ENCODE results near the gene SLC6A2.

SLC6A2 gene

DNA sequence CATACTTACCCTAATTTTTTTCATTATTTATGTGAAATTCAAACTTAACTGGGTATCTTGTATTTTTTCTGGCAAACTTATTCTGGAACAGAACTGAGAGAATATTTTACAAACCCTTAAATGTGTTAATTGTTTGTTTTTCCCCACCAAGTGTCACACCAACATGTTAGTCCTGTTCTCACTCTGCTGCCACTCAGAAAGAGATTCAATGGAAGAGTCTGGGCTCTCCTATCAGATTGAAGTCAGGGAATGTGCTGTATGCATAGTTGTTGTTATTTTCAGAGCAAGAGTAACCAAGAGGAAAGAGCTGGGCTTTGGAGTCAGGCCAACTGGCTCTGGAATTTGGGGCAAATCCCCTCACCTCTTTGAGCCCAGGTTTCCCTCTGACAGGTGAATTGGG lies 43.2 kb downstream of the SLC6A2 start:
- Histone ChIP-seq H2AFZ (ENCODE audit: low read depth, low read length) (no peak overlapping the region), H3K4ac (ENCODE audit: low read depth in 1 of 2, low read length in 2 of 2) (no peak overlapping the region), H2AK5ac (ENCODE audit: low read length, severe bottlenecking) (no peak overlapping the region), H3K36me3 (ENCODE audit: control insufficient read depth in 1 of 2, insufficient read depth in 2 of 2, low read depth in 1 of 2, low read length in 2 of 2) (no peaks in the 10 kb centered on the region), H3K9me3 (ENCODE audit: control insufficient read depth, low read length) (no peaks in the 10 kb centered on the region), H2BK120ac (ENCODE audit: low read depth, low read length) (no peak overlapping the region), H2BK5ac (ENCODE audit: low read depth, low read length, poor library complexity, severe bottlenecking) (no peak overlapping the region), H3K14ac (ENCODE audit: low read length in 2 of 2) (no peak overlapping the region), H3K4me2 (ENCODE audit: low read length, poor library complexity, severe bottlenecking) (no peak overlapping the region), H2BK12ac (ENCODE audit: low read length in 2 of 2) (no peak overlapping the region), H3K9ac (ENCODE audit: low read length) (no peak overlapping the region), H3K4me3 (ENCODE audit: insufficient read depth in 1 of 2, low read depth in 1 of 2, low read length in 2 of 2) (no peak overlapping the region), H4K91ac (ENCODE audit: low read length) (no peak overlapping the region), H2BK15ac (ENCODE audit: low read depth, poor library complexity, severe bottlenecking) (no peak overlapping the region), H3K79me1 (replicated peaks; ENCODE audit: low read length, poor library complexity, severe bottlenecking) (no peaks in the 10 kb centered on the region), H3K4me1 (ENCODE audit: control insufficient read depth, insufficient read depth, low read depth, low read length) (peaks cover 3% of the 10 kb centered on the region), H3K27ac (ENCODE audit: low read length, poor library complexity, severe bottlenecking) (no peak overlapping the region), H3K23ac (ENCODE audit: low read length in 2 of 2) (no peak overlapping the region), H3K18ac (ENCODE audit: low read depth in 1 of 2, low read length in 2 of 2) (no peak overlapping the region), H4K8ac (ENCODE audit: low read length) (no peak overlapping the region), H3K27me3 (ENCODE audit: control insufficient read depth in 1 of 2, insufficient read depth in 1 of 2, low read length in 2 of 2) (peaks cover 28 to 31% of the 10 kb centered on the region in 2 experiments)
- DNase-seq: no peak

DNA sequence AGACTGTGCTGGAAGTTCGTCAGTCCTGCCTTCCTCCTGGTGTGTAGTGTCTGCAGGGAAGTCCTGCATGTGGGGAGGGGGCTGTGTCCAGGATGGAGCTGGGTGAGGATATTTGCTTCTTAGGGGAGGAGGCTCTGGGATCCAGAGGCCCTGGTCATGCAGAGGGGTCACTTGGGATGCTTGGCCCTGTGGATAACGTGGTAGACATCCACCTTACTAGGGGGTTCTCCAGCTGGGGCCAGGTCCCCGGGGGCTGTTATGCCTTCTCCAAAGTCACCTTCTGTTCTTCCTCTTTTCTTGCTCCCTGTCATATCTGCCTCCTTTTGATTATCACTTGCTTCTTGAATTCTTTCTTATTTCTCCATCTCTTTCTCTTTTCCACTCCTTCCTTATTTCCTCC lies 43.8 kb downstream of the SLC6A2 start:
- Histone ChIP-seq H3K79me1 (replicated peaks; ENCODE audit: low read length, poor library complexity, severe bottlenecking) (no peaks in the 10 kb centered on the region), H3K9me3 (ENCODE audit: control insufficient read depth, low read length) (no peaks in the 10 kb centered on the region), H3K4me2 (ENCODE audit: low read length, poor library complexity, severe bottlenecking) (no peak overlapping the region), H2BK5ac (ENCODE audit: low read depth, low read length, poor library complexity, severe bottlenecking) (no peak overlapping the region), H4K8ac (ENCODE audit: low read length) (no peak overlapping the region), H2BK15ac (ENCODE audit: low read depth, poor library complexity, severe bottlenecking) (no peak overlapping the region), H2BK120ac (ENCODE audit: low read depth, low read length) (no peak overlapping the region), H2AFZ (ENCODE audit: low read depth, low read length) (no peak overlapping the region), H3K4me1 (ENCODE audit: control insufficient read depth, insufficient read depth, low read depth, low read length) (peaks cover 3% of the 10 kb centered on the region), H3K36me3 (ENCODE audit: control insufficient read depth in 1 of 2, insufficient read depth in 2 of 2, low read depth in 1 of 2, low read length in 2 of 2) (no peaks in the 10 kb centered on the region), H3K14ac (ENCODE audit: low read length in 2 of 2) (no peak overlapping the region), H3K23ac (ENCODE audit: low read length in 2 of 2) (no peak overlapping the region), H3K4me3 (ENCODE audit: insufficient read depth in 1 of 2, low read depth in 1 of 2, low read length in 2 of 2) (no peak overlapping the region), H3K9ac (ENCODE audit: low read length) (no peak overlapping the region), H3K18ac (ENCODE audit: low read depth in 1 of 2, low read length in 2 of 2) (no peak overlapping the region), H3K27me3 (ENCODE audit: control insufficient read depth in 1 of 2, insufficient read depth in 1 of 2, low read length in 2 of 2) (peaks cover 32 to 36% of the 10 kb centered on the region in 2 experiments), H3K27ac (ENCODE audit: low read length, poor library complexity, severe bottlenecking) (no peak overlapping the region), H4K91ac (ENCODE audit: low read length) (no peak overlapping the region), H2BK12ac (ENCODE audit: low read length in 2 of 2) (no peak overlapping the region), H3K4ac (ENCODE audit: low read depth in 1 of 2, low read length in 2 of 2) (no peak overlapping the region), H2AK5ac (ENCODE audit: low read length, severe bottlenecking) (no peak overlapping the region)
- WGBS: 90% methylated on average over 3 of the region's 3 CpGs
- no peak for DNase-seq

DNA sequence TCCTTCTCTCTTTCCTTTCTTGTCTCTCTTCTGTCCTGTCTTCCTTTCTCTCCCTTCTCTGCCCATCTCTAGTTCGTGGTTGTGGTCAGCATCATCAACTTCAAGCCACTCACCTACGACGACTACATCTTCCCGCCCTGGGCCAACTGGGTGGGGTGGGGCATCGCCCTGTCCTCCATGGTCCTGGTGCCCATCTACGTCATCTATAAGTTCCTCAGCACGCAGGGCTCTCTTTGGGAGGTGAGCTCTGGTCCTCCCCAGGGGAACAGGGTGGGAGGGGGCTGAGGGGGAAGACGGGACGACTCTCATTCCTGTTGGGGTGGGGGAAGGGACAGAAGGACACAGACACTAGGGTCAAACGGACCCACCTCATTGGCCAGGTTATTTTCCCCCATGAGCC lies 44.3 kb downstream of the SLC6A2 start:
- no peak overlapping the region for H3K14ac ChIP-seq (ENCODE audit: low read length in 2 of 2)
- no peak for DNase-seq
- no peak overlapping the region for H3K27ac ChIP-seq (ENCODE audit: low read length, poor library complexity, severe bottlenecking)
- no peak overlapping the region for H3K23ac ChIP-seq (ENCODE audit: low read length in 2 of 2)
- no peaks in the 10 kb centered on the region for H3K36me3 ChIP-seq (ENCODE audit: control insufficient read depth in 1 of 2, insufficient read depth in 2 of 2, low read depth in 1 of 2, low read length in 2 of 2)
- WGBS: 77% methylated on average over 9 of the region's 10 CpGs
- no peak overlapping the region for H2AK5ac ChIP-seq (ENCODE audit: low read length, severe bottlenecking)
- H3K4ac ChIP-seq (ENCODE audit: low read depth in 1 of 2, low read length in 2 of 2): no peak overlapping the region
- H4K91ac ChIP-seq (ENCODE audit: low read length): no peak overlapping the region
- H4K8ac ChIP-seq (ENCODE audit: low read length): no peak overlapping the region
- no peak overlapping the region for H3K4me3 ChIP-seq (ENCODE audit: insufficient read depth in 1 of 2, low read depth in 1 of 2, low read length in 2 of 2)
- no peak overlapping the region for H3K9ac ChIP-seq (ENCODE audit: low read length)
- H2BK12ac ChIP-seq (ENCODE audit: low read length in 2 of 2): no peak overlapping the region
- H3K27me3 ChIP-seq (ENCODE audit: control insufficient read depth in 1 of 2, insufficient read depth in 1 of 2, low read length in 2 of 2): peaks cover 35 to 41% of the 10 kb centered on the region in 2 experiments
- H2BK5ac ChIP-seq (ENCODE audit: low read depth, low read length, poor library complexity, severe bottlenecking): no peak overlapping the region
- H3K4me1 ChIP-seq (ENCODE audit: control insufficient read depth, insufficient read depth, low read depth, low read length): peaks cover 3% of the 10 kb centered on the region
- no peaks in the 10 kb centered on the region for H3K9me3 ChIP-seq (ENCODE audit: control insufficient read depth, low read length)
- no peak overlapping the region for H3K4me2 ChIP-seq (ENCODE audit: low read length, poor library complexity, severe bottlenecking)
- H2AFZ ChIP-seq (ENCODE audit: low read depth, low read length): no peak overlapping the region
- H3K79me1 ChIP-seq (replicated peaks; ENCODE audit: low read length, poor library complexity, severe bottlenecking): no peaks in the 10 kb centered on the region
- no peak overlapping the region for H2BK15ac ChIP-seq (ENCODE audit: low read depth, poor library complexity, severe bottlenecking)
- no peak overlapping the region for H3K18ac ChIP-seq (ENCODE audit: low read depth in 1 of 2, low read length in 2 of 2)
- H2BK120ac ChIP-seq (ENCODE audit: low read depth, low read length): no peak overlapping the region

DNA sequence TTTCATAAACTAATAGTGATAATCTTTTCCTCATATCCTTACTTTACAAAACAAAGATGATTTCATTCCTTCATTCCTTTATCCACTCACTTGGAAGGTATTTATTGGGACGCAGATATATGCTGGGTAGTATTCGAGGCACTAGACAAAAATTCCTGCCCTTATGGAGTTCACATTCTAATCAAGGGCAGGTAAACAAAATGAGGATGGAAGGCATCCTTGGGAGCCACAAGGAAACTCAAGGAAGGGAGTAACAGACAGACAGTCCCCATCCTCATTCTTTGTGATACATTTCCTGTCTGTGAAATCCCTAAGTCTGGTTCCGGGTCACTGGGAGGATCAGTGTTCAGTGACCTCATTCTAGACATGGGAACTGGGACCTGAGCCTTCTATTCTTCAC lies 45.2 kb downstream of the SLC6A2 start:
- Histone ChIP-seq H3K36me3 (ENCODE audit: control insufficient read depth in 1 of 2, insufficient read depth in 2 of 2, low read depth in 1 of 2, low read length in 2 of 2) (no peaks in the 10 kb centered on the region), H3K79me1 (replicated peaks; ENCODE audit: low read length, poor library complexity, severe bottlenecking) (no peaks in the 10 kb centered on the region), H2BK120ac (ENCODE audit: low read depth, low read length) (no peak overlapping the region), H2AK5ac (ENCODE audit: low read length, severe bottlenecking) (no peak overlapping the region), H3K4ac (ENCODE audit: low read depth in 1 of 2, low read length in 2 of 2) (no peak overlapping the region), H3K4me1 (ENCODE audit: control insufficient read depth, insufficient read depth, low read depth, low read length) (peaks cover 3% of the 10 kb centered on the region), H2BK15ac (ENCODE audit: low read depth, poor library complexity, severe bottlenecking) (no peak overlapping the region), H3K23ac (ENCODE audit: low read length in 2 of 2) (no peak overlapping the region), H3K18ac (ENCODE audit: low read depth in 1 of 2, low read length in 2 of 2) (no peak overlapping the region), H4K8ac (ENCODE audit: low read length) (no peak overlapping the region), H3K27ac (ENCODE audit: low read length, poor library complexity, severe bottlenecking) (no peak overlapping the region), H3K9ac (ENCODE audit: low read length) (no peak overlapping the region), H3K9me3 (ENCODE audit: control insufficient read depth, low read length) (no peaks in the 10 kb centered on the region), H3K4me2 (ENCODE audit: low read length, poor library complexity, severe bottlenecking) (no peak overlapping the region), H2BK5ac (ENCODE audit: low read depth, low read length, poor library complexity, severe bottlenecking) (no peak overlapping the region), H4K91ac (ENCODE audit: low read length) (no peak overlapping the region), H2BK12ac (ENCODE audit: low read length in 2 of 2) (no peak overlapping the region), H2AFZ (ENCODE audit: low read depth, low read length) (no peak overlapping the region), H3K14ac (ENCODE audit: low read length in 2 of 2) (no peak overlapping the region), H3K27me3 (ENCODE audit: control insufficient read depth in 1 of 2, insufficient read depth in 1 of 2, low read length in 2 of 2) (peaks cover 38 to 49% of the 10 kb centered on the region in 2 experiments), H3K4me3 (ENCODE audit: insufficient read depth in 1 of 2, low read depth in 1 of 2, low read length in 2 of 2) (no peak overlapping the region)
- DNase-seq: no peak
- WGBS: 78% methylated on average over 3 of the region's 3 CpGs
